BJ (cell line): ENCODE measurements around the gene TNIK. TPM values are rescaled to one million over a fixed set of nuclear protein-coding genes. Genes with fewer than 3 reads are reported as not detected.

ENCODE experiments used
- CTCF ChIA-PET: fragments of 350-600 bp; formaldehyde crosslinking; extraction: SDS; loops from one replicate; lab custom pipeline; 2021; ENCODE audit warnings: antibody characterized with exemption, inconsistent platforms; lab: Yijun Ruan, JAX
- POLR2A ChIA-PET: fragments of 300-600 bp; sonication (Branson Sonifier 250); formaldehyde crosslinking; extraction: SDS; loops from one replicate; lab custom pipeline; 2021; ENCODE audit warnings: antibody characterized with exemption; lab: Charles Lee
- DNase-seq: peaks from one replicate; pipeline ENCODE4 v3.0.0-alpha.2; 2011; ENCODE audit warnings: low read depth
- H3K27me3 ChIP-seq: 2 replicates; pipeline ENCODE4 v1.6.0; 2011; ENCODE audit warnings: low read length; ENCODE audit not compliant: control insufficient read depth, insufficient read depth
- H3K36me3 ChIP-seq: 2 replicates; pipeline ENCODE4 v1.5.1; 2011; ENCODE audit warnings: low read length; ENCODE audit not compliant: control insufficient read depth, insufficient read depth
- H3K4me3 ChIP-seq: 2 replicates; pipeline ENCODE4 v1.5.1; 2011; ENCODE audit warnings: low read depth, mild to moderate bottlenecking, control low read depth, low read length
- polyA plus RNA-seq: library from polyadenylated mRNA; depleted of rRNA; stranded (reverse); fragments of >200 nt; gene quantifications from 2 replicates; pipeline ENCODE4 v1.2.3, GENCODE V29; 2011
- TF ChIP-seq, protein P1 (sequence below): IDR thresholded peaks from 2 replicates; pipeline ENCODE4 v1.5.1; 2011; ENCODE audit warnings: low read depth, mild to moderate bottlenecking, control low read depth, inconsistent platforms, low read length, moderate library complexity; ENCODE audit not compliant: insufficient read depth

TNIK gene
- polyA plus RNA-seq, 1 experiment: 2.1 TPM

- TF ChIP-seq, protein P1, sequence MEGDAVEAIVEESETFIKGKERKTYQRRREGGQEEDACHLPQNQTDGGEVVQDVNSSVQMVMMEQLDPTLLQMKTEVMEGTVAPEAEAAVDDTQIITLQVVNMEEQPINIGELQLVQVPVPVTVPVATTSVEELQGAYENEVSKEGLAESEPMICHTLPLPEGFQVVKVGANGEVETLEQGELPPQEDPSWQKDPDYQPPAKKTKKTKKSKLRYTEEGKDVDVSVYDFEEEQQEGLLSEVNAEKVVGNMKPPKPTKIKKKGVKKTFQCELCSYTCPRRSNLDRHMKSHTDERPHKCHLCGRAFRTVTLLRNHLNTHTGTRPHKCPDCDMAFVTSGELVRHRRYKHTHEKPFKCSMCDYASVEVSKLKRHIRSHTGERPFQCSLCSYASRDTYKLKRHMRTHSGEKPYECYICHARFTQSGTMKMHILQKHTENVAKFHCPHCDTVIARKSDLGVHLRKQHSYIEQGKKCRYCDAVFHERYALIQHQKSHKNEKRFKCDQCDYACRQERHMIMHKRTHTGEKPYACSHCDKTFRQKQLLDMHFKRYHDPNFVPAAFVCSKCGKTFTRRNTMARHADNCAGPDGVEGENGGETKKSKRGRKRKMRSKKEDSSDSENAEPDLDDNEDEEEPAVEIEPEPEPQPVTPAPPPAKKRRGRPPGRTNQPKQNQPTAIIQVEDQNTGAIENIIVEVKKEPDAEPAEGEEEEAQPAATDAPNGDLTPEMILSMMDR: no peak
- POLR2A ChIA-PET: no interaction called here
- CTCF ChIA-PET: interaction anchor here (1.0 kb wide), 1 partner anchor 13 kb away, joined by 4 read pairs; no protein-coding TSS in a partner anchor
These were observed 58.8 kb downstream of the TNIK start for GRCh38 chr3:171401432-171401831.

DNA sequence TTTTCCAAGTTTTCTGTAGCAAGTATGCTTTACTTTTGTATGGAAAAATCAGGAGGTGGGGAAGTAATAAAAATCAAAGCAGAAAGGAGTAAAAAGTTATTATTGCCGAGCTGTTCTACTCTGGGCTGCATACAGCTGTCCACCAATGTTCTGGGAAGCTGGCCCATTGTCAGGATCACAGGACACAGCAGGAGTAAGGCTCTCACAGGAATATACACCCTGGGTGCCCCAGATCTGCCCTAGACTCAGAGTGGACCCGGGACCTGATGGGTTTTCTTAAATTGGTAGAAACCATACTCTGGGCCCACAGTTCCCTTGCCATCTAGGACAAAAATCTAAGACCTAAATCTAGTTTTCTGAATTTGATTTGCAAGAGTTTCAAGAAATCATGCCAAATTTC, 60.4 kb downstream of the TNIK start:
- ChIA-PET POLR2A (no interaction called here), CTCF (no interaction called here)
- Histone ChIP-seq H3K27me3 (no peaks in the 10 kb centered on the region), H3K36me3 (no peaks in the 10 kb centered on the region), H3K4me3 (no peak overlapping the region)
- TF ChIP-seq, protein P1: no peak
- no peak for DNase-seq

More at GRCh38 chr3:171401432-171401831, 58.8 kb downstream of the TNIK start:
- Histone ChIP-seq H3K4me3 (no peak overlapping the region), H3K27me3 (no peaks in the 10 kb centered on the region), H3K36me3 (no peaks in the 10 kb centered on the region)
- no peak for DNase-seq

DNA sequence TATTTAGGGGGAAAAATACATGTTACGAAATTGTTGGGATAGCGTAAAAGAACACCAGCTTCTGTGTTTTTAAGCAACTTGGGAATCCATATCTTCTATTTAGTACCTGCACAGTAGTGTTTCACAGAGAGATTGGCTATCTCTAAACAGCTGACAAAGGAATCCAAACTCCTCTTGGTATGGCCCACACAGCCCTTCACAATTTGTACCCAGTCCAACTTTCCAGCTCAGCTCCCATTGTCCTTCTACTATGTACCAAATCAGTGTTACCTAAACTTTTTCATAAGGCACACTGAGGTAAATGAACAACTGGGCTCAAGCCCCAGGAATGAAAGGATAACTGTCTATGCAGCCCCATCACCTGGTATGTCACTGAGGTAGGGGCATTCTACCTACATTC, 61.9 kb downstream of the TNIK start:
- CTCF ChIA-PET: interaction anchor here (1.0 kb wide), 1 partner anchor 13 kb away, joined by 4 read pairs; no protein-coding TSS in a partner anchor
- POLR2A ChIA-PET: no interaction called here
- Histone ChIP-seq H3K27me3 (no peaks in the 10 kb centered on the region), H3K4me3 (no peak overlapping the region), H3K36me3 (no peaks in the 10 kb centered on the region)
- TF ChIP-seq, protein P1: no peak
- DNase-seq: no peak

GRCh38 chr3:171397089-171397488, 63.1 kb downstream of the TNIK start:
- CTCF ChIA-PET: no interaction called here
- DNase-seq: no peak
- no peak overlapping the region for H3K4me3 ChIP-seq

DNA sequence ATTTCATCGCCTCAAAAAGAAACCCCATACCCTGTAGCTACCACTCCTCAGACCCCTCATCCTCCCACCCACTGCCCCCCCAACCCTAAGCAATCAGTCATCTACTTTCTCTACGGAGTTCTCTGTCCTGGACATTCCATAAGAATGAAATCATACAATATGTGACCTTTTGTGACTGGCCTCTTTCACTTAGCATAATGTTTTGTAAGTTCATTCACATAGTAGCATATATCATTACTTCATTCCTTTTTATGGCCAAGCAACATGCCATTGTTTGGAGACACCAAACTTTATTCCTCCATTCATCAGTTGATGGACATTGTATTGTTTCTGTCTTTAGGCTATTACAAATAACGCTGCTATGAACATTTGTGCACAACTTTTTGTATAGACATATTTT, 64.2 kb downstream of the TNIK start:
- no peak overlapping the region for H3K4me3 ChIP-seq
- DNase-seq: no peak
- no peaks in the 10 kb centered on the region for H3K27me3 ChIP-seq
- TF ChIP-seq, protein P1: no peak
- H3K36me3 ChIP-seq: no peaks in the 10 kb centered on the region
- POLR2A ChIA-PET: no interaction called here
- CTCF ChIA-PET: no interaction called here

More at GRCh38 chr3:171397089-171397488, 63.1 kb downstream of the TNIK start:
- Histone ChIP-seq H3K36me3 (no peaks in the 10 kb centered on the region), H3K27me3 (no peaks in the 10 kb centered on the region)
- POLR2A ChIA-PET: no interaction called here
- TF ChIP-seq, protein P1: no peak
